H1 (cell line): ENCODE data around the gene TPPP2. TPM values are rescaled to one million over a fixed set of nuclear protein-coding genes. Genes with fewer than 3 reads are reported as not detected.
A peak's percentile ranks its signal among the peaks of the same experiment; 100 is the strongest.

Experiments used
- CTCF ChIA-PET: fragments of 300-600 bp; sonication (Branson Sonifier 250); formaldehyde crosslinking; loops from one replicate; lab custom pipeline; 2021; ENCODE audit not compliant: partially characterized antibody; lab: Charles Lee
- POLR2A ChIA-PET: fragments of 300-600 bp; sonication (Branson Sonifier 250); formaldehyde crosslinking; loops from one replicate; lab custom pipeline; 2021; ENCODE audit warnings: inconsistent platforms; ENCODE audit not compliant: partially characterized antibody; lab: Charles Lee
- DNase-seq, 2 experiments: peaks; one replicate each; pipeline versions ENCODE4 v3.0.0 to v3.0.0-alpha.2; 2010 to 2022; ENCODE audit warnings: low spot score in 2 of 2, low read depth in 1 of 2, mixed read lengths in 1 of 2
- FAIRE-seq: peaks from 2 replicates; lab custom pipeline; 2011; peaks lifted over from hg19 to GRCh38; lab: Jason Lieb, UNC
- H2AFZ ChIP-seq: 2 replicates; pipeline ENCODE4 v1.8.1; 2012; ENCODE audit warnings: low read length, inconsistent platforms
- H2AK5ac ChIP-seq: 2 replicates; pipeline ENCODE4 v1.6.1; 2013; ENCODE audit warnings: low read depth, low read length
- H2BK120ac ChIP-seq: replicated peaks from 2 replicates; pipeline ENCODE3; 2013; ENCODE audit warnings: low read depth, low read length, inconsistent platforms
- H2BK12ac ChIP-seq: 2 replicates; pipeline ENCODE4 v1.6.1; 2013; ENCODE audit warnings: low read depth, low read length
- H2BK15ac ChIP-seq: 2 replicates; pipeline ENCODE4 v1.6.1; 2013; ENCODE audit warnings: low read length
- H2BK20ac ChIP-seq: 2 replicates; pipeline ENCODE4 v1.6.1; 2013; ENCODE audit warnings: low read length
- H2BK5ac ChIP-seq: 2 replicates; pipeline ENCODE4 v1.6.1; 2013; ENCODE audit warnings: low read depth, low read length
- H3K14ac ChIP-seq: 2 replicates; pipeline ENCODE4 v1.6.1; 2013; ENCODE audit warnings: inconsistent platforms; ENCODE audit not compliant: insufficient read length
- H3K18ac ChIP-seq: 2 replicates; pipeline ENCODE4 v1.6.1; 2013; ENCODE audit warnings: low read length; ENCODE audit errors: extremely low read depth
- H3K23ac ChIP-seq: 2 replicates; pipeline ENCODE4 v1.6.1; 2013; ENCODE audit warnings: inconsistent platforms; ENCODE audit not compliant: insufficient read length
- H3K23me2 ChIP-seq: 2 replicates; pipeline ENCODE4 v1.6.1; 2013; ENCODE audit warnings: low read depth, low read length
- H3K27ac ChIP-seq: 2 replicates; pipeline ENCODE4 v1.6.1; 2011; ENCODE audit warnings: low read depth, low read length, inconsistent platforms
- H3K27me3 ChIP-seq, 4 experiments: replicated peaks in 1 of 4; 1 replicate in 1 of 4; 2 replicates in 3 of 4; pipeline versions ENCODE4 v1.6.1 to v1.8.1; 2011 to 2013; ENCODE audit warnings: low read length in 3 of 4, mild to moderate bottlenecking in 3 of 4, inconsistent platforms in 2 of 4, mixed read lengths in 2 of 4, moderate library complexity in 1 of 4; ENCODE audit not compliant: control insufficient read depth in 3 of 4, insufficient read depth in 3 of 4; ENCODE audit errors: extremely low read depth in 1 of 4
- H3K36me3 ChIP-seq, 4 experiments: 2 replicates each; pipeline versions ENCODE4 v1.6.1 to v1.8.1; 2011 to 2013; ENCODE audit warnings: mild to moderate bottlenecking in 4 of 4, low read length in 3 of 4, moderate library complexity in 2 of 4, control low read depth in 1 of 4, inconsistent platforms in 1 of 4; ENCODE audit not compliant: insufficient read depth in 4 of 4, control insufficient read depth in 2 of 4
- H3K4ac ChIP-seq: replicated peaks from 2 replicates; pipeline ENCODE3; 2013; ENCODE audit warnings: low read length, low read depth, mixed read lengths, inconsistent platforms; ENCODE audit not compliant: insufficient read length
- H3K4me1 ChIP-seq, 4 experiments: replicated peaks in 1 of 4; 1 replicate in 1 of 4; 2 replicates in 3 of 4; pipeline versions ENCODE4 v1.6.1 to v1.8.1; 2011 to 2013; ENCODE audit warnings: low read length in 3 of 4, inconsistent platforms in 2 of 4, mixed read lengths in 1 of 4; ENCODE audit not compliant: insufficient read depth in 4 of 4, control insufficient read depth in 3 of 4
- H3K4me2 ChIP-seq, 2 experiments: 2 replicates each; pipeline versions ENCODE4 v1.6.1 to v1.8.1; 2011 to 2013; ENCODE audit warnings: low read depth in 2 of 2, low read length in 2 of 2, control low read depth in 1 of 2, inconsistent platforms in 1 of 2, mild to moderate bottlenecking in 1 of 2; ENCODE audit not compliant: insufficient read depth in 1 of 2
- H3K4me3 ChIP-seq, 4 experiments: fragments of 200-600, 300-600 bp in 1 of 4; sonication (generic), shearing (Covaris generic), sonication (Bioruptor Twin) in 1 of 4; 2 replicates each; pipeline versions ENCODE4 v1.5.1 to v1.8.1; 2011 to 2016; ENCODE audit warnings: low read length in 4 of 4, low read depth in 3 of 4, control low read depth in 2 of 4, inconsistent platforms in 2 of 4, mild to moderate bottlenecking in 2 of 4, mixed read lengths in 1 of 4, moderate library complexity in 1 of 4; ENCODE audit not compliant: insufficient read depth in 2 of 4; ENCODE audit errors: extremely low read depth in 1 of 4
- H3K56ac ChIP-seq: replicated peaks from 2 replicates; pipeline ENCODE3; 2013; ENCODE audit warnings: low read depth, mild to moderate bottlenecking, mixed read lengths, low read length, inconsistent platforms; ENCODE audit not compliant: insufficient read length
- H3K79me1 ChIP-seq: 2 replicates; pipeline ENCODE4 v1.6.1; 2013; ENCODE audit warnings: low read depth, low read length, control low read depth
- H3K79me2 ChIP-seq, 2 experiments: 2 replicates each; pipeline versions ENCODE4 v1.6.1 to v1.8.1; 2012 to 2013; ENCODE audit warnings: low read length in 2 of 2, mild to moderate bottlenecking in 2 of 2, inconsistent platforms in 1 of 2; ENCODE audit not compliant: insufficient read depth in 2 of 2, control insufficient read depth in 1 of 2
- H3K9ac ChIP-seq, 4 experiments: replicated peaks in 1 of 4; 1 replicate in 1 of 4; 2 replicates in 3 of 4; pipeline versions ENCODE4 v1.6.1 to v1.8.1; 2011 to 2013; ENCODE audit warnings: low read depth in 3 of 4, low read length in 3 of 4, control low read depth in 2 of 4, mild to moderate bottlenecking in 2 of 4, moderate library complexity in 2 of 4, inconsistent platforms in 1 of 4; ENCODE audit errors: extremely low read depth in 1 of 4
- H3K9me3 ChIP-seq, 2 experiments: 2 replicates each; pipeline versions ENCODE4 v1.6.1 to v1.8.1; 2012 to 2013; ENCODE audit warnings: mild to moderate bottlenecking in 2 of 2, moderate library complexity in 2 of 2, control low read depth in 1 of 2, inconsistent platforms in 1 of 2, low read depth in 1 of 2, low read length in 1 of 2, mixed read lengths in 1 of 2; ENCODE audit not compliant: insufficient read depth in 2 of 2
- H4K20me1 ChIP-seq, 2 experiments: replicated peaks in 1 of 2; 2 replicates each; pipeline versions ENCODE3 to v1.8.1; 2011 to 2013; ENCODE audit warnings: inconsistent platforms in 2 of 2, low read length in 2 of 2, mild to moderate bottlenecking in 1 of 2; ENCODE audit not compliant: insufficient read depth in 2 of 2, control insufficient read depth in 1 of 2
- H4K5ac ChIP-seq: 2 replicates; pipeline ENCODE4 v1.6.1; 2013; ENCODE audit warnings: low read length, low read depth, mixed read lengths, inconsistent platforms; ENCODE audit not compliant: insufficient read length
- H4K8ac ChIP-seq: 2 replicates; pipeline ENCODE4 v1.8.0; 2013; ENCODE audit warnings: mild to moderate bottlenecking, moderate library complexity, low read length, inconsistent platforms; ENCODE audit not compliant: insufficient read depth; ENCODE audit errors: extremely low read depth
- H4K91ac ChIP-seq: replicated peaks from 2 replicates; pipeline ENCODE3; 2013; ENCODE audit warnings: low read length, mixed read lengths, inconsistent platforms; ENCODE audit not compliant: insufficient read length
- FOSL1 ChIP-seq: IDR thresholded peaks from 2 replicates; pipeline ENCODE4 v1.6.1; 2011; ENCODE audit warnings: mild to moderate bottlenecking, low read depth, low read length, moderate library complexity; ENCODE audit not compliant: insufficient read depth
- GTF2F1 ChIP-seq: IDR thresholded peaks from 2 replicates; pipeline ENCODE4 v1.6.1; 2012; ENCODE audit warnings: low read depth, low read length, improper control_type of control experiment, borderline replicate concordance
- HDAC2 ChIP-seq, 2 experiments: fragments of 300-600 bp in 1 of 2; sonication (generic) in 1 of 2; IDR thresholded peaks; 2 replicates each; pipeline ENCODE4 v1.6.1; 2011 to 2012; ENCODE audit warnings: low read depth in 2 of 2, low read length in 2 of 2, mild to moderate bottlenecking in 2 of 2, moderate library complexity in 2 of 2, borderline replicate concordance in 1 of 2, inconsistent platforms in 1 of 2
- PHF8 ChIP-seq: fragments of 200-600 bp; sonication (generic); conservative IDR thresholded peaks from 2 replicates; pipeline ENCODE4 v1.7.1; 2012; ENCODE audit warnings: low read depth, mild to moderate bottlenecking, inconsistent platforms, low read length, moderate library complexity
- RBBP5 ChIP-seq: IDR thresholded peaks from 2 replicates; pipeline ENCODE4 v1.7.1; 2012; ENCODE audit warnings: low read depth, mild to moderate bottlenecking, inconsistent platforms, low read length, moderate library complexity, borderline replicate concordance
- SIN3A ChIP-seq, 2 experiments: IDR thresholded peaks in 1 of 2; conservative IDR thresholded peaks in 1 of 2; 2 replicates each; pipeline ENCODE4 v1.6.1; 2011 to 2012; ENCODE audit warnings: low read length in 2 of 2, improper control_type of control experiment in 1 of 2, low read depth in 1 of 2, mild to moderate bottlenecking in 1 of 2
- TAF7 ChIP-seq: optimal IDR thresholded peaks from 2 replicates; pipeline ENCODE3; 2011; ENCODE audit warnings: low read depth, mild to moderate bottlenecking, inconsistent platforms, low read length, moderate library complexity, borderline replicate concordance
- TEAD4 ChIP-seq: IDR thresholded peaks from 2 replicates; pipeline ENCODE4 v1.6.1; 2012; ENCODE audit warnings: low read depth, low read length, inconsistent platforms, mixed read lengths
- ZNF274 ChIP-seq: IDR thresholded peaks from 2 replicates; pipeline ENCODE4 v1.7.0; 2012; ENCODE audit warnings: low read length, borderline replicate concordance; ENCODE audit errors: extremely low read depth
- WGBS, 2 experiments: shearing (Covaris generic) in 1 of 2; methylation state at CpG; one replicate each; pipeline versions ENCODE4 v1.1.6 to v1.1.7; 2013 to 2015; ENCODE audit warnings: low lambda C conversion rate in 2 of 2, mixed read lengths in 2 of 2, inconsistent platforms in 1 of 2, low coverage in 1 of 2, missing lambda C conversion rate in 1 of 2; ENCODE audit not compliant: insufficient replicate concordance in 2 of 2, insufficient coverage in 1 of 2, insufficient read length in 1 of 2; ENCODE audit errors: extremely low coverage in 1 of 2, missing lambda C conversion rate in 1 of 2; 5-methylcytosine and 5-hydroxymethylcytosine counted together
- polyA plus RNA-seq, 7 experiments: library from polyadenylated mRNA; depleted of rRNA in 3 of 7; stranded (reverse) in 5 of 7; unstranded in 2 of 7; fragments of >200 nt in 5 of 7; fragments of 200-250 nt in 2 of 7; gene quantifications; 1 replicate in 5 of 7; 2 replicates in 1 of 7; 4 replicates in 1 of 7; pipeline versions ENCODE4 v1.2.1 to v1.2.3, GENCODE V29; 2011 to 2013; ENCODE audit warnings: missing spikeins in 2 of 7, mixed read lengths in 2 of 7
- total RNA-seq: library from RNA; stranded (reverse); fragmentation: NEBNext Ultra II Directional; extraction: Animal tissue kit (Norgen Biotek cat#: 25700); gene quantifications from 2 replicates; pipeline ENCODE4 v1.2.1, GENCODE V29; 2021

TPPP2 gene
- total and polyA plus RNA-seq, 2 of the 8 experiments (the other 6 are each of a cell fraction or from before 2014, with no cell fraction given), result not detected

DNA sequence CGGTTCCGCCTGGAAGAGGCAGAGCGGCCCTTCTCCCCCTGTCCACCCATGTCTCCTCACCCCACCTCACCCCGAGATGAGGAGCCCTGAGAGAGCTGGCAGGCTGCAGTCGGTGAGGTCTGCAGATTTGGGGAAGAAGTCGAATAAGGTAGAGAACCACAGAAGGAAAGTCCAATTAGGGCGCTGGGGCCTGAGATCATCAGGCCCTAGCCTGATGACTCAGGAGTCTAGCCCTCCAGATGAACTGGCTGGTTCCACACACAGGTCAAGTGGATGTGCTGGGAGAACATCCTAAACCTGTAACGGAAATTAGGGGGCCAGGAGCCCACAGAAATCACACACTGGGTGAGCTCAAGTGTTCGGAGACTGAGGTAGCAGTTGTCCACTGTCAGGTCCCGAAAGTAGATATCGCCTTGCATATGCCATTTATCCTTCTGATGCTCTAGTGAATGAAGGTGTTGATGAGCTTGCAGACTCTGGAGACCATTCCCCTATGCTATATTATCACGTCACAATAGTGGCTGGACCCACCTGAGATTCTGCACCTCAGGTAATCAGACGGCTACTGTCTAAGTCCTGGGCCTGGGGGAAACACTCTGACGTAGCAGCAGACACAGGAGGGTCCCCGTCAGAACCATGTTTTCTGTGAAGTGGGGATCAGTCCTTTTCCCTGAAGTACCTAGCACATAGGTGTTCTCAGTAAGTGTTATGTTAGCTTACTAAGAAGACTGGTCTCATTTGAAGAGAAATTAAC, 41.1 kb upstream of the TPPP2 start:
- CTCF ChIA-PET, result interaction anchor here (0.7 to 2.1 kb wide), 8 partner anchors 8 to 103 kb away, joined by 3 to 7 read pairs (median 4); no protein-coding TSS in a partner anchor
- H3K9ac ChIP-seq, result peak overlapping the region in 3 of 4 experiments; percentile 28 to 74 (median 29); a peak in 4 of 7 replicates
- 0 out of 2 replicates have a peak overlapping the region, but pooled peaks have one; percentile 70 for H2AK5ac ChIP-seq
- peak overlapping the region; percentile 94; the same call in 1 of the 2 replicates for H2BK12ac ChIP-seq
- no peak overlapping the region for H3K14ac ChIP-seq
- H3K27me3 ChIP-seq, result no peaks in the 10 kb centered on the region
- peak overlapping the region; percentile 20; the same call in 1 of the 2 replicates for H2BK5ac ChIP-seq
- H4K8ac ChIP-seq, result peak overlapping the region; percentile 60
- 89% methylated on average over 15 of the region's 15 CpGs; no CpG with 5 or more reads in 1 of the 2 experiments for WGBS, 2 experiments
- DNase-seq (no peak), FAIRE-seq (no peak)
- peak overlapping the region; percentile 69 for H4K91ac ChIP-seq
- no peaks in the 10 kb centered on the region for H3K9me3 ChIP-seq
- peak overlapping the region; percentile 38 for H2BK120ac ChIP-seq
- peaks cover 2 to 4% (median 4%) of the 10 kb centered on the region in 4 experiments; a peak in 3 of 7 replicates for H3K4me1 ChIP-seq
- 0 out of 2 replicates have a peak overlapping the region, but pooled peaks have one; percentile 4 for H2BK15ac ChIP-seq
- peaks cover 0 to 19% of the 10 kb centered on the region in 2 experiments; a peak in 2 of 4 replicates for H3K79me2 ChIP-seq
- peak overlapping the region; percentile 61 to 89 for H3K4me2 ChIP-seq
- H4K20me1 ChIP-seq, result peaks cover 0 to 3% of the 10 kb centered on the region in 2 experiments
- no peak overlapping the region for H3K18ac ChIP-seq
- peak overlapping the region; percentile 51 for H4K5ac ChIP-seq
- no peak overlapping the region for H3K23ac ChIP-seq
- POLR2A ChIA-PET, result interaction anchor here (0.6 to 1.1 kb wide), 4 partner anchors 8 to 17 kb away, joined by 3 read pairs; no protein-coding TSS in a partner anchor
- no peak overlapping the region for H3K27ac ChIP-seq
- 0 out of 2 replicates have a peak overlapping the region, but pooled peaks have one; percentile 15 for H2BK20ac ChIP-seq
- no peak overlapping the region for H2AFZ ChIP-seq
- peak overlapping the region; percentile 9 for H3K4ac ChIP-seq
- H3K79me1 ChIP-seq, result no peaks in the 10 kb centered on the region
- H3K23me2 ChIP-seq, result peaks cover 4% of the 10 kb centered on the region; the same call in 1 of the 2 replicates
- H3K4me3 ChIP-seq, result peak overlapping the region; percentile 39 to 65 (median 54); a peak in 7 of 8 replicates
- peaks cover 6 to 19% (median 13%) of the 10 kb centered on the region in 4 experiments; a peak in 5 of 8 replicates for H3K36me3 ChIP-seq
- H3K56ac ChIP-seq, result no peak overlapping the region
- no peak for TF ChIP-seq TEAD4
- no peak for TF ChIP-seq GTF2F1
- no peak for TF ChIP-seq TAF7
- TF ChIP-seq HDAC2 (IDR thresholded peaks at IDR 0.05; ENCODE audit: borderline replicate concordance in 1 of 2, low read depth in 2 of 2, low read length in 2 of 2), result no peak
- no peak for TF ChIP-seq PHF8
- no peak for TF ChIP-seq FOSL1
- no peak for TF ChIP-seq ZNF274
- no peak for TF ChIP-seq RBBP5
- TF ChIP-seq SIN3A (conservative IDR thresholded peaks at IDR 0.05 in 1 of 2, IDR thresholded peaks at IDR 0.05 in 1 of 2; ENCODE audit: low read depth in 1 of 2, low read length in 2 of 2), result no peak
